Endothelial cell of umbilical vein (primary cell): Measurements from ENCODE around the gene MYMK. TPM values are rescaled to one million over a fixed set of nuclear protein-coding genes. Genes with fewer than 3 reads are reported as not detected.

Experiments
- BruUV-seq: library from RNA; stranded (reverse); fragments of 400-500 nt; replicated peaks from 2 replicates; lab custom pipeline; 2021; lab: Mats Ljungman, UMichigan
- CTCF ChIA-PET: fragments of 300-600, 350-600 bp; sonication (Branson Sonifier 250); formaldehyde crosslinking; loops from one replicate; lab custom pipeline; 2021; ENCODE audit warnings: antibody characterized with exemption, inconsistent platforms; lab: Charles Lee
- POLR2A ChIA-PET: fragments of 300-600, 350-600 bp; sonication (Branson Sonifier 250); formaldehyde crosslinking; loops from one replicate; lab custom pipeline; 2021; ENCODE audit warnings: antibody characterized with exemption, inconsistent platforms; lab: Charles Lee
- DNase-seq: peaks from one replicate; pipeline ENCODE4 v3.0.0-alpha.2; 2011; ENCODE audit warnings: low read depth, low spot score
- FAIRE-seq: peaks from 2 replicates; lab custom pipeline; 2011; peaks lifted over from hg19 to GRCh38; lab: Jason Lieb, UNC
- H2AFZ ChIP-seq: 2 replicates; pipeline ENCODE4 v1.6.0; 2012; ENCODE audit warnings: low read depth, low read length, control low read depth, inconsistent platforms
- H3K27ac ChIP-seq: 2 replicates; pipeline ENCODE4 v1.5.1; 2011; ENCODE audit warnings: low read depth, mild to moderate bottlenecking, control low read depth, low read length, moderate library complexity; ENCODE audit not compliant: insufficient read depth
- H3K27me3 ChIP-seq, 2 experiments: 2 replicates each; pipeline versions ENCODE4 v1.6.0 to v1.6.1; 2011; ENCODE audit warnings: low read length in 2 of 2, mixed read lengths in 1 of 2; ENCODE audit not compliant: control insufficient read depth in 2 of 2, insufficient read depth in 2 of 2
- H3K36me3 ChIP-seq, 2 experiments: 2 replicates in 1 of 2; 3 replicates in 1 of 2; pipeline ENCODE4 v1.5.1; 2011; ENCODE audit warnings: low read length in 2 of 2, mild to moderate bottlenecking in 1 of 2, moderate library complexity in 1 of 2; ENCODE audit not compliant: control insufficient read depth in 2 of 2, insufficient read depth in 2 of 2; ENCODE audit errors: extremely low read depth in 1 of 2
- H3K4me1 ChIP-seq: 3 replicates; pipeline ENCODE4 v1.5.1; 2011; ENCODE audit warnings: mild to moderate bottlenecking, low read length; ENCODE audit not compliant: control insufficient read depth, insufficient read depth; ENCODE audit errors: extremely low read depth
- H3K4me2 ChIP-seq: 2 replicates; pipeline ENCODE4 v1.6.1; 2011; ENCODE audit warnings: low read length, control low read depth, mixed read lengths; ENCODE audit not compliant: insufficient read depth
- H3K4me3 ChIP-seq, 3 experiments: fragments of 200-600 bp in 1 of 3; sonication (generic), shearing (Covaris generic) in 1 of 3; replicated peaks in 1 of 3; 2 replicates each; pipeline ENCODE4 v1.5.1; 2011 to 2016; ENCODE audit warnings: control low read depth in 3 of 3, low read length in 3 of 3, mild to moderate bottlenecking in 2 of 3, inconsistent platforms in 1 of 3, low read depth in 1 of 3, moderate library complexity in 1 of 3; ENCODE audit not compliant: insufficient read depth in 1 of 3
- H3K79me2 ChIP-seq: 2 replicates; pipeline ENCODE4 v1.6.0; 2012; ENCODE audit warnings: low read length, inconsistent platforms; ENCODE audit not compliant: control insufficient read depth, insufficient read depth
- H3K9ac ChIP-seq: replicated peaks from 2 replicates; pipeline ENCODE3; 2011; ENCODE audit warnings: low read length, control low read depth; ENCODE audit not compliant: insufficient read depth; ENCODE audit errors: extremely low read depth
- H3K9me1 ChIP-seq: replicated peaks from 3 replicates; pipeline ENCODE4 v1.6.0; 2011; ENCODE audit warnings: mild to moderate bottlenecking, low read length; ENCODE audit not compliant: control insufficient read depth, insufficient read depth; ENCODE audit errors: extremely low read depth
- H3K9me3 ChIP-seq: replicated peaks from 2 replicates; pipeline ENCODE4 v1.5.1; 2012; ENCODE audit warnings: low read length, inconsistent platforms; ENCODE audit not compliant: control insufficient read depth, insufficient read depth
- H4K20me1 ChIP-seq: replicated peaks from 2 replicates; pipeline ENCODE3; 2011; ENCODE audit warnings: mild to moderate bottlenecking, low read length; ENCODE audit not compliant: control insufficient read depth, insufficient read depth; ENCODE audit errors: extremely low read depth
- EZH2 ChIP-seq: IDR thresholded peaks from 2 replicates; pipeline ENCODE4 v1.6.1; 2012; ENCODE audit warnings: borderline replicate concordance, low read depth, mild to moderate bottlenecking, moderate library complexity, low read length, inconsistent platforms; ENCODE audit not compliant: severe bottlenecking
- FOS ChIP-seq: IDR thresholded peaks from 2 replicates; pipeline ENCODE4 v1.6.1; 2011; ENCODE audit warnings: mild to moderate bottlenecking, low read length, moderate library complexity, borderline replicate concordance; ENCODE audit not compliant: insufficient read depth
- GATA2 ChIP-seq: IDR thresholded peaks from 2 replicates; pipeline ENCODE4 v1.7.0; 2011; ENCODE audit warnings: low read depth, mild to moderate bottlenecking, moderate library complexity, mixed read lengths, low read length; ENCODE audit not compliant: insufficient read length, insufficient read depth
- JUN ChIP-seq: IDR thresholded peaks from 2 replicates; pipeline ENCODE4 v1.6.1; 2011; ENCODE audit warnings: borderline replicate concordance, low read depth; ENCODE audit not compliant: insufficient read length, insufficient read depth
- MAX ChIP-seq: IDR thresholded peaks from 2 replicates; pipeline ENCODE4 v1.6.1; 2011; ENCODE audit not compliant: insufficient read depth, insufficient read length
- MYC ChIP-seq: IDR thresholded peaks from one replicate; pipeline ENCODE4 v1.6.1; 2011; ENCODE audit warnings: mild to moderate bottlenecking, low read depth, low read length
- POLR2A ChIP-seq: IDR thresholded peaks from 2 replicates; pipeline ENCODE4 v1.6.1; 2012; ENCODE audit warnings: low read depth, mild to moderate bottlenecking, control low read depth, low read length
- POLR2AphosphoS5 ChIP-seq: IDR thresholded peaks from 2 replicates; pipeline ENCODE4 v1.6.1; 2012; ENCODE audit warnings: low read depth, mild to moderate bottlenecking, control low read depth, low read length, moderate library complexity; ENCODE audit not compliant: insufficient read depth
- dilution Hi-C: fragments of 300-500 bp; cut with MboI; formaldehyde crosslinking; loops from one replicate; pipeline ENCODE4 v1.15.0; 2019; ENCODE audit warnings: low sequenced_read_pairs; ENCODE audit not compliant: extremely low pct_ligation_motif_present
- intact Hi-C: fragments of 100-400 bp; cut with micrococcal nuclease; formaldehyde crosslinking; loops from one replicate; pipeline ENCODE4 v1.10.0; 2022
- polyA plus RNA-seq, 4 experiments: library from polyadenylated mRNA; depleted of rRNA in 3 of 4; stranded (reverse) in 3 of 4; unstranded in 1 of 4; fragments of >200 nt; gene quantifications; 2 replicates each; pipeline versions ENCODE4 v1.2.1 to v1.2.3, GENCODE V29; 2011 to 2012; ENCODE audit warnings: missing spikeins in 1 of 4
- total RNA-seq: library from RNA; stranded (reverse); gene quantifications from 2 replicates; pipeline ENCODE4 v1.2.3, GENCODE V29; 2021

Gene MYMK
- total and polyA plus RNA-seq, 2 donors (not counting 3 experiments of a cell fraction or from before 2014, with no cell fraction given), result not detected

GRCh38 chr9:133569121-133569785, 44.5 kb upstream of the MYMK start:
- Histone ChIP-seq H3K36me3 (no peaks in the 10 kb centered on the region), H3K27ac (no peak overlapping the region), H2AFZ (no peak overlapping the region), H3K27me3 (no peaks in the 10 kb centered on the region), H3K4me3 (no peak overlapping the region), H3K4me1 (no peaks in the 10 kb centered on the region), H3K9me1 (no peaks in the 10 kb centered on the region), H3K9ac (no peak overlapping the region), H3K4me2 (no peak overlapping the region), H4K20me1 (no peaks in the 10 kb centered on the region), H3K9me3 (no peaks in the 10 kb centered on the region), H3K79me2 (no peaks in the 10 kb centered on the region)
- dilution Hi-C loops, result no loop called here
- ChIA-PET POLR2A (no interaction called here), CTCF (no interaction called here)
- FAIRE-seq, result no peak
- intact Hi-C loops, result no loop called here
- BruUV-seq, result no TSS peak
- no peak for TF ChIP-seq FOS
- TF ChIP-seq GATA2, result no peak
- TF ChIP-seq EZH2, result no peak
- TF ChIP-seq MAX, result no peak
- no peak for TF ChIP-seq POLR2A
- TF ChIP-seq JUN, result no peak
- no peak for TF ChIP-seq MYC
- no peak for TF ChIP-seq POLR2AphosphoS5
- DNase-seq, result no peak

DNA sequence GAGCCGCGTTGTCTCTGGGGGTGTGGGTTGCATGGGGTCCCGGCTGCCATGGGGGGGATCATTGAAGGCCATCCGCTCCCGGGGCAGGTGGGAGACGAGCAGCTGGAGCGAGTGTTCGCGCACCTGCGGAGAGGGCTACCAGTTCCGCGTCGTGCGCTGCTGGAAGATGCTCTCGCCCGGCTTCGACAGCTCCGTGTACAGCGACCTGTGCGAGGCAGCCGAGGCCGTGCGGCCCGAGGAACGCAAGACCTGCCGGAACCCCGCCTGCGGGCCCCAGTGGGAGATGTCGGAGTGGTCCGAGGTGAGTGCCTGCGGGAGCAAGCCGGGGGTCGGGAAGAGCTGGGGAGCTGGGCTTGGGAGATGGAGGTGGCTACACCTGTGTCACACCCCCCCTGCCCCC, 43.4 kb upstream of the MYMK start:
- Histone ChIP-seq H3K9me3 (no peaks in the 10 kb centered on the region), H3K9me1 (no peaks in the 10 kb centered on the region), H2AFZ (no peak overlapping the region), H3K4me2 (no peak overlapping the region), H3K27ac (no peak overlapping the region), H3K4me3 (no peak overlapping the region), H4K20me1 (no peaks in the 10 kb centered on the region), H3K4me1 (no peaks in the 10 kb centered on the region), H3K27me3 (no peaks in the 10 kb centered on the region), H3K9ac (no peak overlapping the region), H3K36me3 (no peaks in the 10 kb centered on the region), H3K79me2 (no peaks in the 10 kb centered on the region)
- no peak for FAIRE-seq
- CTCF ChIA-PET, result no interaction called here
- POLR2A ChIA-PET, result no interaction called here
- TF ChIP-seq MAX (no peak), POLR2A (no peak)
- DNase-seq, result no peak
- intact Hi-C loops, result no loop called here
- no TSS peak for BruUV-seq
- dilution Hi-C loops, result no loop called here
